Endothelial cell of umbilical vein (primary cell): ENCODE measurements around the gene MALRD1. TPM values are rescaled to one million over a fixed set of nuclear protein-coding genes. Genes with fewer than 3 reads are reported as not detected.

ENCODE experiments used
- BruUV-seq: library from RNA; stranded (reverse); fragments of 400-500 nt; replicated peaks from 2 replicates; lab custom pipeline; 2021; lab: Mats Ljungman, UMichigan
- CTCF ChIA-PET: fragments of 300-600, 350-600 bp; sonication (Branson Sonifier 250); formaldehyde crosslinking; loops from one replicate; lab custom pipeline; 2021; ENCODE audit warnings: antibody characterized with exemption, inconsistent platforms; lab: Charles Lee
- POLR2A ChIA-PET: fragments of 300-600, 350-600 bp; sonication (Branson Sonifier 250); formaldehyde crosslinking; loops from one replicate; lab custom pipeline; 2021; ENCODE audit warnings: antibody characterized with exemption, inconsistent platforms; lab: Charles Lee
- DNase-seq: peaks from one replicate; pipeline ENCODE4 v3.0.0-alpha.2; 2011; ENCODE audit warnings: low read depth, low spot score
- FAIRE-seq: peaks from 2 replicates; lab custom pipeline; 2011; peaks lifted over from hg19 to GRCh38; lab: Jason Lieb, UNC
- H2AFZ ChIP-seq: 2 replicates; pipeline ENCODE4 v1.6.0; 2012; ENCODE audit warnings: low read depth, low read length, control low read depth, inconsistent platforms
- H3K27ac ChIP-seq: 2 replicates; pipeline ENCODE4 v1.5.1; 2011; ENCODE audit warnings: low read depth, mild to moderate bottlenecking, control low read depth, low read length, moderate library complexity; ENCODE audit not compliant: insufficient read depth
- H3K27me3 ChIP-seq, 2 experiments: 2 replicates each; pipeline versions ENCODE4 v1.6.0 to v1.6.1; 2011; ENCODE audit warnings: low read length in 2 of 2, mixed read lengths in 1 of 2; ENCODE audit not compliant: control insufficient read depth in 2 of 2, insufficient read depth in 2 of 2
- H3K36me3 ChIP-seq, 2 experiments: 2 replicates in 1 of 2; 3 replicates in 1 of 2; pipeline ENCODE4 v1.5.1; 2011; ENCODE audit warnings: low read length in 2 of 2, mild to moderate bottlenecking in 1 of 2, moderate library complexity in 1 of 2; ENCODE audit not compliant: control insufficient read depth in 2 of 2, insufficient read depth in 2 of 2; ENCODE audit errors: extremely low read depth in 1 of 2
- H3K4me1 ChIP-seq: 3 replicates; pipeline ENCODE4 v1.5.1; 2011; ENCODE audit warnings: mild to moderate bottlenecking, low read length; ENCODE audit not compliant: control insufficient read depth, insufficient read depth; ENCODE audit errors: extremely low read depth
- H3K4me2 ChIP-seq: 2 replicates; pipeline ENCODE4 v1.6.1; 2011; ENCODE audit warnings: low read length, control low read depth, mixed read lengths; ENCODE audit not compliant: insufficient read depth
- H3K4me3 ChIP-seq, 3 experiments: fragments of 200-600 bp in 1 of 3; sonication (generic), shearing (Covaris generic) in 1 of 3; replicated peaks in 1 of 3; 2 replicates each; pipeline ENCODE4 v1.5.1; 2011 to 2016; ENCODE audit warnings: control low read depth in 3 of 3, low read length in 3 of 3, mild to moderate bottlenecking in 2 of 3, inconsistent platforms in 1 of 3, low read depth in 1 of 3, moderate library complexity in 1 of 3; ENCODE audit not compliant: insufficient read depth in 1 of 3
- H3K79me2 ChIP-seq: 2 replicates; pipeline ENCODE4 v1.6.0; 2012; ENCODE audit warnings: low read length, inconsistent platforms; ENCODE audit not compliant: control insufficient read depth, insufficient read depth
- H3K9ac ChIP-seq: replicated peaks from 2 replicates; pipeline ENCODE3; 2011; ENCODE audit warnings: low read length, control low read depth; ENCODE audit not compliant: insufficient read depth; ENCODE audit errors: extremely low read depth
- H3K9me1 ChIP-seq: replicated peaks from 3 replicates; pipeline ENCODE4 v1.6.0; 2011; ENCODE audit warnings: mild to moderate bottlenecking, low read length; ENCODE audit not compliant: control insufficient read depth, insufficient read depth; ENCODE audit errors: extremely low read depth
- H3K9me3 ChIP-seq: replicated peaks from 2 replicates; pipeline ENCODE4 v1.5.1; 2012; ENCODE audit warnings: low read length, inconsistent platforms; ENCODE audit not compliant: control insufficient read depth, insufficient read depth
- H4K20me1 ChIP-seq: replicated peaks from 2 replicates; pipeline ENCODE3; 2011; ENCODE audit warnings: mild to moderate bottlenecking, low read length; ENCODE audit not compliant: control insufficient read depth, insufficient read depth; ENCODE audit errors: extremely low read depth
- CTCF ChIP-seq, 2 donors: IDR thresholded peaks; 1 replicate in 1 of 2; 2 replicates in 1 of 2; pipeline ENCODE4 v1.5.1; 2011; ENCODE audit warnings: low read length in 2 of 2, mild to moderate bottlenecking in 2 of 2, moderate library complexity in 2 of 2, control low read depth in 1 of 2, inconsistent platforms in 1 of 2, low read depth in 1 of 2; ENCODE audit not compliant: insufficient read depth in 1 of 2; ENCODE audit errors: extremely low read depth in 1 of 2
- EZH2 ChIP-seq: IDR thresholded peaks from 2 replicates; pipeline ENCODE4 v1.6.1; 2012; ENCODE audit warnings: borderline replicate concordance, low read depth, mild to moderate bottlenecking, moderate library complexity, low read length, inconsistent platforms; ENCODE audit not compliant: severe bottlenecking
- FOS ChIP-seq: IDR thresholded peaks from 2 replicates; pipeline ENCODE4 v1.6.1; 2011; ENCODE audit warnings: mild to moderate bottlenecking, low read length, moderate library complexity, borderline replicate concordance; ENCODE audit not compliant: insufficient read depth
- GATA2 ChIP-seq: IDR thresholded peaks from 2 replicates; pipeline ENCODE4 v1.7.0; 2011; ENCODE audit warnings: low read depth, mild to moderate bottlenecking, moderate library complexity, mixed read lengths, low read length; ENCODE audit not compliant: insufficient read length, insufficient read depth
- JUN ChIP-seq: IDR thresholded peaks from 2 replicates; pipeline ENCODE4 v1.6.1; 2011; ENCODE audit warnings: borderline replicate concordance, low read depth; ENCODE audit not compliant: insufficient read length, insufficient read depth
- MAX ChIP-seq: IDR thresholded peaks from 2 replicates; pipeline ENCODE4 v1.6.1; 2011; ENCODE audit not compliant: insufficient read depth, insufficient read length
- MYC ChIP-seq: IDR thresholded peaks from one replicate; pipeline ENCODE4 v1.6.1; 2011; ENCODE audit warnings: mild to moderate bottlenecking, low read depth, low read length
- POLR2A ChIP-seq: IDR thresholded peaks from 2 replicates; pipeline ENCODE4 v1.6.1; 2012; ENCODE audit warnings: low read depth, mild to moderate bottlenecking, control low read depth, low read length
- POLR2AphosphoS5 ChIP-seq: IDR thresholded peaks from 2 replicates; pipeline ENCODE4 v1.6.1; 2012; ENCODE audit warnings: low read depth, mild to moderate bottlenecking, control low read depth, low read length, moderate library complexity; ENCODE audit not compliant: insufficient read depth
- dilution Hi-C: fragments of 300-500 bp; cut with MboI; formaldehyde crosslinking; loops from one replicate; pipeline ENCODE4 v1.15.0; 2019; ENCODE audit warnings: low sequenced_read_pairs; ENCODE audit not compliant: extremely low pct_ligation_motif_present
- intact Hi-C: fragments of 100-400 bp; cut with micrococcal nuclease; formaldehyde crosslinking; loops from one replicate; pipeline ENCODE4 v1.10.0; 2022
- polyA plus RNA-seq, 4 experiments: library from polyadenylated mRNA; depleted of rRNA in 3 of 4; stranded (reverse) in 3 of 4; unstranded in 1 of 4; fragments of >200 nt; gene quantifications; 2 replicates each; pipeline versions ENCODE4 v1.2.1 to v1.2.3, GENCODE V29; 2011 to 2012; ENCODE audit warnings: missing spikeins in 1 of 4
- total RNA-seq: library from RNA; stranded (reverse); gene quantifications from 2 replicates; pipeline ENCODE4 v1.2.3, GENCODE V29; 2021

The MALRD1 gene
- total and polyA plus RNA-seq, 2 donors (not counting 3 experiments of a cell fraction or from before 2014, with no cell fraction given): not detected

GRCh38 chr10:19588608-19589007 is 540.0 kb downstream of the MALRD1 start:
- CTCF ChIA-PET: no interaction called here
- dilution Hi-C loops (no loop called here), intact Hi-C loops (no loop called here)
- Histone ChIP-seq H3K9ac (no peak overlapping the region), H3K9me3 (no peaks in the 10 kb centered on the region), H3K4me2 (no peak overlapping the region), H2AFZ (no peak overlapping the region), H3K4me1 (no peaks in the 10 kb centered on the region), H3K27ac (no peak overlapping the region), H3K27me3 (no peaks in the 10 kb centered on the region), H3K4me3 (no peak overlapping the region), H3K9me1 (no peaks in the 10 kb centered on the region), H3K79me2 (no peaks in the 10 kb centered on the region), H4K20me1 (no peaks in the 10 kb centered on the region), H3K36me3 (no peaks in the 10 kb centered on the region)
- BruUV-seq: no TSS peak
- FAIRE-seq (no peak), DNase-seq (no peak)
- TF ChIP-seq MYC (no peak), EZH2 (no peak), FOS (no peak), JUN (no peak), MAX (no peak), GATA2 (no peak), POLR2A (no peak), POLR2AphosphoS5 (no peak), CTCF (IDR thresholded peaks at IDR 0.05; ENCODE audit: extremely low read depth in 1 of 2, insufficient read depth in 1 of 2, low read depth in 1 of 2, low read length in 2 of 2) (no peak)
- POLR2A ChIA-PET: no interaction called here
